Ovary (tissue), 3 donors: ENCODE results near the gene ROR2.

Experiments
- CTCF ChIP-seq, 3 donors: fragments of 450-650 bp in 2 of 3; fragments of 200-600 bp in 1 of 3; IDR thresholded peaks; one replicate each; pipeline versions ENCODE4 v1.5.1 to v1.8.0; 2016 to 2022; ENCODE audit warnings: antibody characterized with exemption in 3 of 3, mild to moderate bottlenecking in 1 of 3
- POLR2A ChIP-seq: fragments of 450-650 bp; IDR thresholded peaks from one replicate; pipeline ENCODE4 v1.6.1; 2017; ENCODE audit warnings: antibody characterized with exemption, mild to moderate bottlenecking, moderate library complexity
- donor health status: DM: no; HTN: no; CAD: no.

DNA sequence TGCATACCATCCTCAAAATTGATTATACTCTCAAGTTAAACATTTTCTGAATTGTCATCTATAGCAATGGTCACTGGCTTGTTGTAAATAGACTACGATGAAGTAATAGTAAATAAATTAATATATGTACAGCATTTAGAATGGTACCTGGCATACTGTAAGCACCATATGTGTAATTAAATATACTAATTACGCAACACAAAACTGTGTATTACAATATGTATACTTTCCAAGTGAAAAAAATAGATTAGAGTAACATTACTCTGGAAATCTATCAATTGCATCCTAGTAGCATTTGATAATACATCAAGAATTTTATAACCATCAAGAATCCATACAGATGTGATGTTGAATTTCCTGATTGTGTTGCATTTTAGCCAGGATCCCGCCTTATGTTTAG is 17.2 kb upstream of the ROR2 start:
- no peak for TF ChIP-seq CTCF (IDR thresholded peaks at IDR 0.05)
- TF ChIP-seq POLR2A: no peak
